GM10266 (cell line): Measurements from ENCODE around the gene PRKG2.

ENCODE experiments used
- DNase-seq: peaks from one replicate; pipeline ENCODE4 v3.0.0; 2012; ENCODE audit errors: extremely low spot score
- TF ChIP-seq, protein P1 (sequence below): IDR thresholded peaks from 2 replicates; pipeline ENCODE4 v1.5.1; 2012; ENCODE audit warnings: mild to moderate bottlenecking, low read depth; ENCODE audit not compliant: control insufficient read depth, insufficient read depth; ENCODE audit errors: missing control alignments

PRKG2 gene

DNA sequence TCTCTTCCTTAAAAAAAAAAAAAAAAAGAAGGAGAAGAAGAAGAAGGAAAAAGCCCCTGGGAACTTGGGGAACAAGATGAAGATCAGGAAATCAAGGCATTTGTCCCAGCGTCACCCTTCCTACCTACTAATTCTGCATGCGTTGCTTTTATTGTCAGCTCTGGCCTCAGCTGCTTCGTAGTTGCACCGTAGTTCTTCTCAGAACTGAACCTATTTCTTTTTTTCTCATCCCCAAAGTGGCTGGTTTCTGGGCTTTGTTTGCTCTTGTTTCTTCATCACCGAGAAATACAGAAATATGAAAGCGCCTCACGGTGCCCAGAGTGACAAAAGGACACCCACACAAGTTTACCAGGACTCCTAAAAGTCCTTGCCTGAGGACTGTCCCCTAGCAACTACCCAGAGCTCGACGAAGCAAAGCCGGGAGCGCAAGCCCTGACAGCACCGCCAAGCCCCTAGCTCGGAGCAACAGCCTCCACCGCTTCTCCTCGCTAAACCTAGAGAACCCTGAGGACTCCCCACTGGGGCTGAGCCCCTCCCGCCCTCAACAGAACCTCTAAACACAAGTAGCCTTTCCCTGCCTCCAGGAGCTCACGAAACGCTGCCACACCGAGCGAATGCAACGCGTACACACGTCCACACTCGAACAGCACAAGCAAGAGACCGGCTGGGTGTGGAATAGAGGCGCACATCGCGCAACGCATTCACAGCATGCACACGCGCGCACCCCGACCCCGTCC, 710 bp downstream of the PRKG2 start:
- no peak for DNase-seq
- TF ChIP-seq, protein P1, sequence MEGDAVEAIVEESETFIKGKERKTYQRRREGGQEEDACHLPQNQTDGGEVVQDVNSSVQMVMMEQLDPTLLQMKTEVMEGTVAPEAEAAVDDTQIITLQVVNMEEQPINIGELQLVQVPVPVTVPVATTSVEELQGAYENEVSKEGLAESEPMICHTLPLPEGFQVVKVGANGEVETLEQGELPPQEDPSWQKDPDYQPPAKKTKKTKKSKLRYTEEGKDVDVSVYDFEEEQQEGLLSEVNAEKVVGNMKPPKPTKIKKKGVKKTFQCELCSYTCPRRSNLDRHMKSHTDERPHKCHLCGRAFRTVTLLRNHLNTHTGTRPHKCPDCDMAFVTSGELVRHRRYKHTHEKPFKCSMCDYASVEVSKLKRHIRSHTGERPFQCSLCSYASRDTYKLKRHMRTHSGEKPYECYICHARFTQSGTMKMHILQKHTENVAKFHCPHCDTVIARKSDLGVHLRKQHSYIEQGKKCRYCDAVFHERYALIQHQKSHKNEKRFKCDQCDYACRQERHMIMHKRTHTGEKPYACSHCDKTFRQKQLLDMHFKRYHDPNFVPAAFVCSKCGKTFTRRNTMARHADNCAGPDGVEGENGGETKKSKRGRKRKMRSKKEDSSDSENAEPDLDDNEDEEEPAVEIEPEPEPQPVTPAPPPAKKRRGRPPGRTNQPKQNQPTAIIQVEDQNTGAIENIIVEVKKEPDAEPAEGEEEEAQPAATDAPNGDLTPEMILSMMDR, result no peak

DNA sequence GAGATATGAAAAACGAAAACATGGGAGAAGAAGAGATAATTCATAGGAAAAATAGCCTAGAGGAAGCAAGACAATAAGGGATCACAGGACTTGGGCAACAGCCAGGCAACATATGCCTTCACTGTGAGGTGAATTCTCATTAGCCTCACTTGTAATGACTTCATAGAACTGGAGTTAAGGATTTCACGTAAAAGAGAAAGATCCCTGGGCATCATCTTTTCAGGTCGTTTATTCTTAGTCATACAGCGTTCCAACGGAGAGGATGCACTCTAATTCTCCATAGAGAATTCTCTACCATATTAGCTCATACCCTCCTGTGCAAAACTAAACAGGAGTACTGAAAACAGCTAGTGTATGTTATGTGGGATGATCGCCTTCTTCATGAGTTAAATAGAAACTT, 1.4 kb downstream of the PRKG2 start:
- DNase-seq, result no peak
- TF ChIP-seq, protein P1, result no peak

DNA sequence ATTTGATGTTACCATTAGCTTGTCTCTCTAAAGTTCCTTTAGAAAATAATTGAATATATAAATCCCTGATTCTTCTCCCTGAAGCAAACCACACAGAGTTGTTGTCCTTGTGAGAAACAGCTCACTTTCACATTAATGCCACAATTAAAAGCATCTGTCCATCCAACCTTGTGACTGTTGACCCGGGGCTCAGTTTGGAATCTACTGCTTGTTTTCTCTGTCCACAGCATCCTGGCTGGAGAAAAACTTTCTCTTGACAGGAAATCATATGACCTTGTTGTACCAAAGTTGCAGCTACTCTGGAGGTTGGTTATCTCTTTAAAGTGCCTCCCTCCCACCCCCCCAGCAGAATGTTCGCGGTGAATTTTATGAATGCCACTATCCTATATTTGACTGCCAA, 3.1 kb downstream of the PRKG2 start:
- TF ChIP-seq, protein P1, result no peak
- no peak for DNase-seq

GRCh38 chr4:81207828-81208227, 7.2 kb downstream of the PRKG2 start:
- DNase-seq, result no peak
- TF ChIP-seq, protein P1, result no peak

DNA sequence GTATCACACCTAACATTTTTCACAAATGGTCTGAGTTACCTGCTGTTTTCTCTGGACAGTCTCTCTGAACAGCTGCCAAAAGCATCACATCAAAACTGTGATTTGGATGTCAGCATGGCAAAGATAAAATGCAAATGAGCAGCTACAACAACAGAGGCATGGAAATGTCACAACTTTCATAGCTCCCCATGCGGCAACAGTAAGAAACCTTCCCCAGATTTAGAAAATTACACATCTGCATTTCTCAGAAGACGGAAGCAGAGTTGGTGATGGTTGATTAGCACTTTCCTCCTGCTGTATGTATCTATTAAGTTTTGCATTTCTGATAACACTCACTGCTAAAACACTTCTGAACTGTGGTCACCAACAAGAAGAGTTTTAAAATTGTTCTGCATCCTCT, 9.7 kb downstream of the PRKG2 start:
- TF ChIP-seq, protein P1, result no peak
- DNase-seq, result no peak

GRCh38 chr4:81204571-81204970, 10.5 kb downstream of the PRKG2 start:
- DNase-seq, result no peak
- TF ChIP-seq, protein P1, result no peak

DNA sequence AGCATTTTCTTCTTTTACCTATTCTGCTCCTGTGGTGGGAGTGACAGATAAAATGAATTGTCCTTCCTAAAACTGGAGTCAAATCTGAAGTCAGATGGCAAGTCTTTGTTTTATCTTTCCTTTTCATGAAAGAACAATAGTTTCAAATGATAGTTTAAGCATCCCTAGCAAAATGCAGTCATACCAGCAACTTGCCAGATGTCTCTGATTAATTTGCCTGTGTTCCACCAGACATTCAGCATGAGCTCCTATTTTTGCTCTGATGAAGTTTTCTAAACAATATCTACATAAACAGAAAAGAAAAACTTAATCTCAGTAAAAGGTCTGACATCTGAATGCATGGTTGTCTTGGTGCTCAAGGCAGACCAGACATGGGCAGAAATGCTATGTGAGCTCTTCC, 15.2 kb downstream of the PRKG2 start:
- TF ChIP-seq, protein P1, result no peak
- DNase-seq, result no peak
